NCI-H1105 (cell line): ENCODE data around the gene TENM4.
"Not testable (repeated sequence)": the region's sequence is repeated elsewhere in the genome, so short reads cannot be mapped to it uniquely, and the experiment has no call there.

Experiments
- DNase-seq: peaks from one replicate; lab custom pipeline; 2025; lab: John Stamatoyannopoulos, UW

TENM4 gene

GRCh38 chr11:78845496-78845895 is 595.3 kb downstream of the TENM4 start:
- DNase-seq, result no peak

GRCh38 chr11:78841456-78842060 is 599.3 kb downstream of the TENM4 start:
- no peak for DNase-seq

- DNase-seq, result no peak
These were observed 600.2 kb downstream of the TENM4 start for GRCh38 chr11:78840623-78841022.

GRCh38 chr11:78840200-78840599 is 600.6 kb downstream of the TENM4 start:
- no peak for DNase-seq

GRCh38 chr11:78838417-78838816 is 602.4 kb downstream of the TENM4 start:
- peak; percentile 44 for DNase-seq

- no peak for DNase-seq
These were observed 605.2 kb downstream of the TENM4 start for GRCh38 chr11:78835646-78836045.

GRCh38 chr11:78834886-78835285 is 605.9 kb downstream of the TENM4 start:
- no peak for DNase-seq

- DNase-seq, result no peak
These were observed 607.6 kb downstream of the TENM4 start for GRCh38 chr11:78833237-78833636.

GRCh38 chr11:78832226-78832947 is 608.4 kb downstream of the TENM4 start:
- no peak for DNase-seq

GRCh38 chr11:78831571-78831970 is 609.3 kb downstream of the TENM4 start:
- DNase-seq, result no peak

- DNase-seq, result no peak
These were observed 610.5 kb downstream of the TENM4 start for GRCh38 chr11:78830277-78830819.

GRCh38 chr11:78829146-78829545 is 611.7 kb downstream of the TENM4 start:
- DNase-seq, result no peak

GRCh38 chr11:78828676-78829075 is 612.2 kb downstream of the TENM4 start:
- DNase-seq, result no peak

- DNase-seq, result not testable (repeated sequence)
These were observed 613.5 kb downstream of the TENM4 start for GRCh38 chr11:78827291-78827690.

GRCh38 chr11:78825591-78826020 is 615.2 kb downstream of the TENM4 start:
- no peak for DNase-seq

GRCh38 chr11:78823588-78823987 is 617.2 kb downstream of the TENM4 start:
- DNase-seq, result no peak

GRCh38 chr11:78822931-78823423 is 617.9 kb downstream of the TENM4 start:
- no peak for DNase-seq

- no peak for DNase-seq
These were observed 619.2 kb downstream of the TENM4 start for GRCh38 chr11:78821371-78822306.

GRCh38 chr11:78820741-78821140 is 620.1 kb downstream of the TENM4 start:
- no peak for DNase-seq

GRCh38 chr11:78818201-78818600 is 622.6 kb downstream of the TENM4 start:
- DNase-seq, result no peak

GRCh38 chr11:78815831-78816230 is 625.0 kb downstream of the TENM4 start:
- DNase-seq, result no peak
